Stimulated activated CD4-positive, alpha-beta T cell treated with anti-CD3 and anti-CD28 coated beads, Interleukin-4, amount 100 ng/mL, for 4 hours (primary cell): ENCODE data around the gene PRR29.

Source experiments
- DNase-seq, 2 experiments: peaks; one replicate each; pipeline ENCODE4 v3.0.0-alpha.2; 2020

Gene PRR29

DNA sequence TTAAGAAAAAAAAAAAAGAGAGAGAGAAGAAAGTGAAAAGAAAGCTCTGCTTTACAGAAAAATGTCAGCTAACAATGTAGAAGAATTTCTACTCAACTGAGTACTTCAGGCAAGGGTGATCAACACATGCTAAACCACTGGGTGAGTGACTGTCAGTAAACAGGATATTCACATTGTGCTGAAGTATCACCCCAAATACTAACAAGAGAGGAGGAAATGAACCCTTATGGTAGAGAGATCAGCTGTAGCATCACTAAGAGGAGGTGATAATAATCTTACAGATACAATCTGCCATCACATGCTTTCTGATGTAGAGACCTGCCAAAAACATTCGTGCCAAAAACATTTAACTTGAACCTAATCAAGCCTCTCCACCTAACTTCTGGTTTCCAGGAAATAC, 53.0 kb downstream of the PRR29 start:
- no peak for DNase-seq

DNA sequence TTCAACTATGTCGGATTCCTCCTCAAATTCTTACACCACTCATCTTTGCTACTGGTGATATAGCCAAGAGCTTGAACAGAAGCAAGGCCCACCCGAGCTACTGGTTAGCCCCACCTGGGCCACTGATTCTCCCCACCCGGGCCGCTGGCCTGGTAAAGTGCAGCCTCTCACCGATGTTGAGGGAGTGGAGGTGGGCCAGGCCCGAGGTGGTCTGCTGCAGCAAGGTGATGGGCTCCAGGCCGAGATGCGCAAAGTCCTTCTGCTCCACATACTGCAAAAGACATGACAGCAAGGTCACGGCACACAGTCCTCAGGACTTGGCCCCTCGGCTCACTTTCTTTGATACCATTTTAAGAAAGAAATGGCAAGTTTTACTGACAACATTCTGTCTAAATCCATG, 55.0 kb downstream of the PRR29 start:
- DNase-seq, result no peak
